ENCODE measurements around the gene ATG10.
"Not testable (repeated sequence)": the region's sequence is repeated elsewhere in the genome, so short reads cannot be mapped to it uniquely, and the experiment has no call there.

The ATG10 gene

DNA sequence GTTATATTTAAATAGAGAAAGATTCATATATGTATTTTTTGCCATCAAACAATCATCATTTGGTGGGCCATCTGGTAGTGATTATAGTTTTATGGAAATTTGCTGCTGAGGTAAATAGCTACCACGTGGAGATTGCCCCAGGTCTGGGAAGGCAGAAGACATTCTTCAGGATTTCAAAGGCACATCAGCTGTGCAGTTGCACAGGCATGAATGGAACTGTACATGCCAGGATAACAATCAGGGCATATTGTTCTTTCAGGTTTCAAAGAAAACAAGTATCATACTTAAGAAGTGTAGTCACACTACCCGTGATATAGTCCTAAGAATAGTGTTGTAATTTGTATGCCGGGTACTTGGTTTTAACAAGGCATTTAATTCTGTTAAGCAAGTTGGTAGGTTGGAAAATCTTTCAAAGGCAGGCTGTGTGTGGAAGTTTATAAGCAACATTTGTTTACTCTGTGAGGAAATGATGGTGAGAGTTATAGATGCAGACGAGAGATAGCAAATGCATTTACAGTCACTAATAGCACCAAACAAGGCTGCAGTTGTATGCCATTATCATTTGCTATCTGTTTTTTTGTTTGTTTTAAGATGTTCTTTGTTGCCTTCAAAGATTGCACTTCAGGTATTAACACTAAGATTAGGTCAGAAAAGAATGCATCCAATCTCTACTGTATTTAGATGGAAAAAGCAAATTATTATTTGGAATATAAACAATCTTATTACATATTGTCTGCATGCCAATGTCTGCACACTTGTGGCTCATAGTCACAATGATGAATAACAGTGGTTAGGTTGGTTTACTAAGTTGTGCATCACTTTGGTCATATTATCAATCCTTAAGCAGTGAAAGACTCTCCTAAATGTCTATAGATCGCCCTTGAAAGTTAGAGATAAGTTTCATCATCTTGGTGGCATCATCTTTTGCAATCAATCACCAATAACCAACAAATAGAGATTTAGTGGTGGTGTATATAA lies 251.1 kb downstream of the ATG10 start:
- DNase-seq (ENCODE audit: low read depth in 2 of 2) = no peak

DNA sequence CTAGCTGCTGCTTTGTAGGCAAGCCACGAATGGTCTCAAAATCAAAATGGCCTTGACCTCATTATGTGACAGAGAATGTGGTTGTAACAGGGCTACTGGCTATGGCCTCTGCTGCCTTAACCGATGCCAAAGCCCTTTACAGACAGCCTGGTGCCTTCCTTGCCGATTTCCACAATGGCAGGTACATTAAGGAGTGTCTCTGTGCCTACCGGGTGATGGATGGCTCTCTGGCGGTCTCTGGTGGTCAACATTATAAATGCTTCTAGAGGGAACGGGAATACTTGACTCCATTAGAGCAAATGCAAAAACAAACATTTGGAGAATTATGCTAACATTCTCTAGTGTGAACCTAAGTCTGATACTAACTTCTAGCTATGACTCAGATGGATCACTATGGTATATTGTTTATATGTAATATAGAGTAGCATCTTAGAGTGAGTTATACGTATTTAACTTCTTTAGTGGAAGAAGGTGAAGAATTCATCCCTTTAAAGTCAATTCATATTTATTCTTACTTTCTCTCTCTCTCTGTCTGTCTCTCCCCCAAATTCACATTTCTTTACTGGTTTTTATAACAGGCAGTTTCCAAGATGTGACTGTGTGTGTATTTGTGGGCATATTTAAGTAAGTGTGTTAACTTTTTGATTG lies 253.8 kb downstream of the ATG10 start:
- peak; percentile 16 to 23 for DNase-seq (ENCODE audit: low read depth in 2 of 2)

DNA sequence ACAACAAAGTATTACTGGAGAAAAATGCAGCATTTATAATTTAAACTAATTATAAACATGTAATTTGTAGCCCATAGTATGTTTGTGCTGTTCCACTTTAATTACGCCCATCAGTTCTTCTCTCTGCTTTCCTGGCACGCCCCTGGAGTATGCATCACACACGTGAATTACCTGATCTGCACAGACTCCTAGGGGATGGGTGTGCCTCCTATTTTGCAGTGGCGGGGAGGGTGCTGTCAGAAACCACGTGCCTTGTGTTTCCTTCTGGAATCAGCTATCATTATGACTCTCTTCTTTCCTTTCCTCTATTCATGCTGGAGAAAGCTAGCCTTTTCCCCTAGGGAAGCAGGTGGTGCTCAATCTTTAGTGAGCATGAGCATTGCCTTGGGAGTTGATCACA lies 263.1 kb downstream of the ATG10 start:
- DNase-seq (ENCODE audit: low read depth in 2 of 2) = no peak

DNA sequence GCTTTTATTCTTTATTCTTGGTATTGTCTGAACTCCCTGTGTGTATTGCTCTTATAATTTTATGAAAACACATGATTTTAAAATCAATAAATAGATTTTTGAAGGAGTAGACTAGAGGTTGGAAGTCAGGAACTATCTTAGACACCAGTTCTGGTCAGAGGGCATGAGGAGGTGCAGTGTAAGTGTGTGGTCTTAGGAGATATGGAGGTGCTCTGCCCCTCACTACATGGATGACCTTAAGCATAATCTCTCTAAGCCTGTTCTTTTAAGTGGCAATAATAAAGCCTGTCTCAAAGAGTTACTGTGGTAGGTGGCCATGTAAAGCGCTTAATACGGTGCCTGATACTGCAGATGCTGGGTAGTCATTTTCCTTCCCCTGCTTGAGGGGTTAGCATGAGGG lies 272.3 kb downstream of the ATG10 start:
- no peak for DNase-seq (ENCODE audit: low read depth in 2 of 2)

DNA sequence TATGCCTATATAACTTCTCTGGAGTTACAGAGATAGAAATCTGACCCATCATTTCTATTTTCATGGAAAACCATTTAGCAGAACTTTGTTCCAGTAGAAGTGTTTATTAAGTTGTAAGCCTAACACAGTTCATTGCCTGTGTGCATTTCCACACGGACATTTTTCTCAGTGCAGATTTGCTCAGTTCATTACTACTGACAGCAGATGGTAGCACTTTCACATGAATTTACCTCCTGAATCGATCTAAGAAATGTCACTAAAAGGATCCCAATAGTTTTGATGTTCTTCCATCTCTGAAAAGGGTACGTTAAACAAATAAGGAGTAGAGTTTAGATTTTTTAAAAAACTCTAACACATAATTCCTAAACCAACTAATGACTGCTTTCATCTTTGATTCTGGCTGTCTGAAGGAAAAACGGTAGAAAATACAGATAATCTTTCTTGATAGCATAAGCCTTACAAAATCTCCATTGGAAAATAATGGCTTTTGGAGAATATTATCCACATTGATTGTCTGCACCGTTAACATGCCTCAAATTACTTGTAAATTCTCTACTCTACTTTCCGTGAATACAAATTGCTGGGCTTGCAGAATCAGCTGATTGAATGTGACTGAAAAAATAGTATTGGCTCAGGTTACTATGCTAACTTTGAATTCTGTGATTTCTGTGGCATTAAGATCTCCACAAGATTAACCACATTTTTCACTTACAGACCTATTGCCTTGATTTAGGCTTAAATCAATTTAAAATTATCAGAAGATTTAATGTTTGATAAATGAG lies 273.2 kb downstream of the ATG10 start:
- DNase-seq (ENCODE audit: low read depth in 2 of 2) = no peak

DNA sequence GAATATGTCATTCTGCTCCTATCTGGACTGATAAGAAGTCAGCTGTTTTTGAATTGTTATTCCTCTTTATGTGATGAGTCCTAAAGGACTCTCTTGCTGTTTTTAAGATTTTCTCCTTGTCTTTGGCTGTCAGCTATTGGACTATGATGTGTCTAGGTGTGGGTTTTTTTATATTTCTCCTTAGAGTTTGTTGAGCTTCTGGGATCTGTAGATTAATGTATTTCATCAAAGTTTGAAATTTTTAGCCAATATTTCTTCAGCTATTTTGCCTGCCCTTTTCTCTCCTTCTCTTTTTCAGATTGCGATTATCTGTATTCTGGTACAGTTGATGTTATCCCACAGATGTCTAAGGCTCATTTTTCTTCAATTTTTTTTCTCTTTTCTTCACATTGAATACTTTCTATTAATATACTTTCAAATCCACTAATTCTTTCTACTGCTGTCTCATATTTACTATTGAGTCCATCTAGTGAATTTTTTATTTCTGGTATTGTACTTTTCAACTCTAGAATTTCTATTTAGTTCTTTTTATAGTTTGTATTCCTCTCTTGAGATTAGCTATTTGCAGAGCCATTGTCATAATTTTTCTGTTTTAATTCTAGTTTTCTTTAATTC lies 275.2 kb downstream of the ATG10 start:
- no peak for DNase-seq (ENCODE audit: low read depth in 2 of 2)

DNA sequence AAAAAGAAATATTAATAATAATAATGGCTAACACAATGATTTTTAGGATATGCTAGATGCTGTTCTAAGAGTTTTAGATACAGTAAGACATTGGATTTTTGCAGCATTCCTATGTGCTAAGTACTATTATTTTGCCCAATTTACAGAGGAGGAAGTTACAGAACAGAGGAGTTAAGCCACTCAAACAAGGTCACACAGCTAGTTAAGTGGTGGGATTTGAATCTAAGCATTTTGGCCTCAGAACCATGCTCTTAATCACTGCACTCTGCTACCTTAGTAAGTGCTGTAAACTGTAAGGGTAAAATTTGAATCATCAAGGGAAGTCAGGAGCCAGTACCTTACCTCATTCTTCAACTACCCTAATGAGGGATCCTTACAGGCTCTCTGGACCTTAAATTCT lies 280.9 kb downstream of the ATG10 start:
- no peak for DNase-seq (ENCODE audit: low read depth in 2 of 2)

DNA sequence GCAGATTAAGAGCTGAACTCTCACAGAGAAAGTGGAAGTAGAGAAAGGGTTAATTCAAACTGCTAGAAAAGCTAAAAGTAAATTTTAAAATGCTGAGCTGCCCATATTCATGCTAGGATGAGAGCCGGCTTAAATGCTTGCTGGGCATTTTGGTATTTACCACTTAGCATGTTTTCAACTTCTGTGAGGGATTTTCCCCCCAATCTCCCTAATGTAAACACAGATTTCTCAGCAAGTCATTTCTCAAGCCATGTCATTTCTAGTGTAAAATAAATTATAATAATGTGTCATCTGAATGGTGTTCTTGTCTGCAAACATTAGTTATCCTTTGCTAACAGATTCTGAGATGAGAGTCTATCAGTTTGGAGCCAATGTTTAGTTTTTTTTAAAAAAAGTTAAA lies 284.0 kb downstream of the ATG10 start:
- DNase-seq (ENCODE audit: low read depth in 2 of 2) = no peak

DNA sequence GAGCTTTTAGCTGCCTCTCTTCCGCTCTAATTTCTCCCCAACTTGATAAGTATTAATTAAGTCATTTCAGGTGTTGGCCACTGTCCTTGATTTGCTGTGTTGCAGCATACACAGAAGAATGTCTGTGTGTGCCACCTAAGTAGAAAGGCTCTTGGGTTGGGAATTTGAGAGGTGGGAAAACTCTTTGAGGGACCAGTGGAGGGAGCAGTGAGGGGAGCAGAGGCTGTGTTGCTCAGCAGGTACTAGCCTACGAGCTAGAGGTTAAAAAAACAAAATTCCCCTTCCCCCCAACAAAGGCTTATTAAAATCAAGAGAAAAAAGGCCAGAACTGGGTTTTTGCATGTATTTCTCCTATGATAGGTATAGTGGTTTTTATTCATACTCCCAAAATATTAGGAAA lies 285.4 kb downstream of the ATG10 start:
- no peak for DNase-seq (ENCODE audit: low read depth in 2 of 2)

DNA sequence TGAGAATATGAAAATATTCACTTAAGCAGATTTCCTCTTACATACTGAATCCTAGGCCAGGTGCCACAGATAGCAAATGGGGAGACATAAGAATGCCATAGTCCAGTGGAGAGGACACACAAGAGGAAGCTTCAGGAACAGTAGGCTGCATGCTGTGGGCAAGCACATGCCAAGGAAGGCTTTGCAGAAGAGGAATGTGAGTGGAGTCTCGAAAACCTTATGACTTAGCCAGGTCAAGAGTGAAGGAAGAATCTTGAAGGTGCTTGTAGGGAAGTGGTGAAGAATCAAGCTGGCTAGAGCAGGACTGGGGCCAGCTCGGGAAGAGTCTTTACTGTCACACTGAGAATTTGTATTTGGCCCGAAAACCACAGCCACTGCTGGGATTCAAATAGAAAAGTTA lies 285.9 kb downstream of the ATG10 start:
- DNase-seq (ENCODE audit: low read depth in 2 of 2) = no peak

DNA sequence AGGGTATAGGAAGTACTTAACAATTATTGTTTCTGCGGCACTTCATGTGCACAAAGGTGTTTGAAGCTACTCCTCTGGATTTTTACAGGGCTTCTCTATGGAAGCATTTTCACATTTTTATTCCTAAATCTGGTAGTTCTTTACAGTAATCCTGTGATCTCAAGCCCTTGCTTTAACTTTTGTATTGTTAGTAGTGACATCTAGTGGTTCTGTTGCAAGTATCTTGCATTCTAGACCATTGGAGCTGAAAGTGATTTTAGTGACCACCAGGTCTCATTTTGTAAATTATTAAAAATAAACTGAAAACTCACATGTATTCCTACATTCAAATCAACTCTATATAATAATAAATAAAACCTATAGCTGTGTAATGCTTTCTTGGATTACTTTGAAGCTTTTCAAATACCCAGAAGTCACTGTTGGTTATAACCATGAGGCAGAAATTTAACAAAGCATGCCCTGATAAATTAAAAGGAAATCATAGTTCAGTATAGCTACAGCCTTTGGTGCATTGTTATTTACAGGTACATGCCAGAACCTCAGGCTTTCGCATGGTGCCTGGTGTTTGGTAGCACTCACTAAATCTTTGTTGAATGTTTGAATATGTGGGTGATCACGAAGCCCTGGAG lies 287.5 kb downstream of the ATG10 start:
- no peak for DNase-seq (ENCODE audit: low read depth in 2 of 2)

DNA sequence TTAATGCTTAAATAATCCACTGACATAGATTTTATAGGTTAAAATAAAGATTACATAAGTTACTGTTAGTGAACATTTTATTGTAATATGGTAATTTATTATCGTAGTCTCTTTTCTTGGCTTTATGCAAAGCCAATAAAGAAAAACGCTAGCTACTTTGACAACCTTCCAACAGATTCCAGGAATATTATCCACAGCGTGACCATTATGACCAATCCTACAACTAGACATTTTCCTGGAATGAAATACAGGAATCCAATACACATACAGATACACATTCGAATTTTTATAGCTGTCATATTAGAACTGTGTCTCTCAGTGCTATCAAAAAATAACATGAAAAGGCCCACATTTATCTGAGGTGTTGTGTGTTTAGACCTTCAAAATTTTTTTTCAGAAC lies 293.2 kb downstream of the ATG10 start:
- no peak for DNase-seq (ENCODE audit: low read depth in 2 of 2)

DNA sequence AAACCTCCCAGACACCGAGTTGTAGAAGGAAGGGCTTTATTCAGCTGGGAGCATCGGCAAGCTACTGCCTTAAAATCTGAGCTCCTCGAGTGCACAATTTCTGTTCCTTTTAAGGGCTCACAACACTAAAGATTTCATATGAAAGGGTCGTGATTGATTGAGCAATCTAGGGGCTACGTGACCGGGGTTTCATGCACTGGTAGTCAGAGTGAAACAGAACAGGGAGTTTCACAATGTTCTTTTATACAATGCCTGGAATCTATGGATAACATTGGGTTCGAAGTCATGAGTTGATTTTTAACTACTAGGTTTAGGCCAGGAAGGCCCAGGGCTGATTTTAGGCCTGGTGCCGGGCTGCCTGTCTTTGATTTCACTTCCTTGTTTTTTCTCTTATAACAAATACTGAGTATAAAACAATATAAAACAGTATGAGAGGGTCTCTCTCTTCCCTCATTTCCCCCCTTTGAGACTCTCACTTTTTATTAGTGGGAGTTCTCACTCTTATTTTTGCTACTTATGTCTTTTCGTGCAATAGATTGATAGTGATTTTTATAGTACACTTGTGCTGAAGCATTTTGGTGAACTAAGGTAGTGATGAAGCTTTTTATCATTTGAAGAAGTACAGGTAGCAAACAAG lies 295.6 kb downstream of the ATG10 start:
- not testable (repeated sequence) for DNase-seq (ENCODE audit: low read depth in 2 of 2)

DNA sequence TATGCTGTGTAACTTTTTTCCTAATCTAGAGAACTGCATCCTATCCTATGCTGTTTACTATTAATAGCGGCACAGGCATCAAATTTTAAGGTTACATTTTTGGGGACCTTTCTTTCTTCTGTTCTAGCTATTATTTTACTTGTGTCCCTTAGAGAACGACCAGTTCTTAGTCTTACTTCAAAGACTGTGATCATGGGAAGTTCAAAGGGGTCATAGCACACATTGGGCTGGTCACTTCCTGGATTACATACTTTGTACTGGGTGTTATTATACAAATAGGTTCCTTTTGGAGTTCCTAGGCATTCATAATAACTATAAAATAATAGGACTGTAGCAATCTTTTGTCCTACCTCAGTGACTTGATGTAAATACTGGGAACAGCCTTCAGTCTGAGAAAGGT lies 297.5 kb downstream of the ATG10 start:
- not testable (repeated sequence) for DNase-seq (ENCODE audit: low read depth in 2 of 2)

DNA sequence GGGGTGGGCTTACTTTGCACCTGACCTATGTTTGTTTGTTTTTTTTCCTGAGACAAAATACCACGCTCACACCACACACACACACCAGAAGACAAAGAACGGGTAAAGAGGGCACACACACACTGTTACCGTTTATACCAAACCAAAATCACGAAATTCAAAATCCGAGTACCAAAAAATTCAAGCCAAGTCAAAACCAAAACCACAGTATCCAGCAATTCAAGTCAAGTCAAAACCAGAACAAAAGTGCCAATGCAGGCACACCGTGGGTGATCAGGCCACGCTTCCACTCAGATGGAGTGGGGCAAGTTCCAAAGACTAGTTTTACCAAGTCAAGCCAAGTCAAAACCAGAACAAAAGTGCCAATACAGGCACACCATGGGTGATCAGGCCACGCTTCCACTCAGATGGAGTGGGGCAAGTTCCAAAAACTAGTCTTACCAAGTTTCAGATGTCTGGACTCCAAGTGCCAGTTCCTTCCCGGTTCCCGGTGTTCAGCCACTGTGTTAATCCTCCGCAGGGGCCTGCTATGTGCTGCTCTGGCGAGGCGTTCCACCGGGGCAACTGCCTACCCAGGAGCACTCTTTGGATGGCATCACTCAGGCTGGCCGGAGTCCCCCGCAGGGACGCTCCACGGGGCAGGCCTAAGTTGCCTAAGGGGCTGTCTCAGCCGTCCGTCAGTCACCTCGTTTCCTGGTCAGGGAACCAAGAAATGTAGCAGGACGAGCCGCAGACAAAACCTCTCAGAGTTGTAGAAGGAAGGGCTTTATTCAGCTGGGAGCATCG lies 300.9 kb downstream of the ATG10 start:
- DNase-seq (ENCODE audit: low read depth in 2 of 2) = not testable (repeated sequence)

DNA sequence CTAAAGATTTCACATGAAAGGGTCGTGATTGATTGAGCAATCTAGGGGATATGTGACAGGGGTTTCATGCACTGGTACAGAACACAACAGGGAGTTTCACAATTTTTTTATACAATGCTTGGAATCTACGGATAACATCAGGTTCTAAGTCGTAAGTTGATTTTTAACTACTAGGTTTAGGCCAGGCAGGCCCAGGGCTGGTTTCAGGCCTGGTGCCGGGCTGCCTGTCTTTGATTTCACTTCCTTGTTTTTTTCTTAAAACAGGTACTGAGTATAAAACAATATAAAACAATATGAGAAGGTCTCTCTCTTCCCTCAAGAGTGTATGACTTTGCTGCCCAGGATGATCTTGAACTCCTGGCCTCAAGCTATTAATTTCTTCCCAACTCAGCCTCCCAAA lies 301.6 kb downstream of the ATG10 start:
- not testable (repeated sequence) for DNase-seq (ENCODE audit: low read depth in 2 of 2)

DNA sequence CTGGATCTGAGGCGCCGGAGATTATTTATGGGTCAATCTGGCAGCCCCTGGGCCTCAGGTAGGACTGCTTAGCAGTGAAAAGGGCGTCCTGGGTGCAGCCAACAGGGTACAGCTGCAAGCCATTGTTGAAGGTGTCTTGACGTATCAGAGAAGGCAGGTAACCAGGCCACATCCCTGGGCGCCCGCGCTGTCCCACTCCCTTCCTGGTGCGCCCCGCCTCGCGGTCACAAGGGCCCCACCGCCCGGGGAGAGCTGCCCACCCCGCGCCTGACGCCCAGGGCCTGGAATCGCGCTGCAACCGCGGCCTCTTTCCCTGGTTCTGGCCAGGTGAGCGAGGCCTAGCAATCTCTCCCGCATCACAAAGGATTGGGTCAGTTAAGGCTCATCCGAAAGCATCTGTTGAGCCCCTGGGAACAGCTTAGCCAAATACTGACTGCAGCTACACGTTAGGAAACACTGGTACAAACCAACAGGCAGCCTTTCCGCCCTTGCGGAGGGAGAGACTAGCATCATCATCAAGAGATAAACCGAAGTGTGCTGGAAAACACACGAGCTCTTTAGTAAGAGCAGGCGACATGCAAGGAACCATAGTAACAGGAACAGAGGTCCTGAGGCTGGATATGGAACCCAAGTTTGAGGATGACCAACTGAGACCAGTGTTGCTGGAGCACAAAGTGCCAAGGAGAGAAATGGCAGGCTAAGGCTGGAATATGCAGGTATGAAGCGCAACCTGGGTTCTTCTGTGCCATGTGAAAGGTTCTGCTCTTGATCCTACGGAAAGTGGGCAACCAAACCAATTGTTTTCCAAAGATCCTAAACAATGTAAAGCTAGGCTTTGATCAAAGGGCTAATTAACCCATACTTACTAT lies 302.8 kb downstream of the ATG10 start:
- no peak for DNase-seq (ENCODE audit: low read depth in 2 of 2)

DNA sequence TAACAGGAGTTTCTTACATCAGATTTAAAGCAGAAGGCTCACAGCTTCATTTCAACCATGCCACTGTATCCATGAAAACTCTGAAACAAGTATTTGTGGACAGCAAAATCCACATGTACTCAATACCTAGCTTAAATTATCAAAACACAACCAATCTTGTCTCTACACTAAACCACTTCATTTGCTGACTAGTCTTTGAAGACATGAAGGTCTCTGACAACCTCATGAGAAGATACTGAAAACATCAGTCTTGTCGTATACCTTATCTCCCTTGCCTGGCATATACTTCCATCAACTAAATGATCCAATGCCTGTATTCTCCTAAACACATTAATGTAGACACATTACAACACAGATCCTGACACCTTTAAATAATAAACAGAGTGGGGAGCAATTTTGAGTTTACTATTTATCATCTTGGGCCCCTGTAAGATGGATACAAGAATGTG lies 303.4 kb downstream of the ATG10 start:
- no peak for DNase-seq (ENCODE audit: low read depth in 2 of 2)

Measured in stimulated activated CD8-positive, alpha-beta memory T cell treated with anti-CD3 and anti-CD28 coated beads, Interleukin-2, amount 100 ng/mL, for 48 hours (primary cell).